NCI-H446 (cell line): Measurements from ENCODE around the gene LGALS9.
A peak's percentile ranks its signal among the peaks of the same experiment; 100 is the strongest.

Experiments used
- DNase-seq, 2 experiments: peaks; one replicate each; lab custom pipeline; 2025; lab: John Stamatoyannopoulos, UW

LGALS9 gene

DNA sequence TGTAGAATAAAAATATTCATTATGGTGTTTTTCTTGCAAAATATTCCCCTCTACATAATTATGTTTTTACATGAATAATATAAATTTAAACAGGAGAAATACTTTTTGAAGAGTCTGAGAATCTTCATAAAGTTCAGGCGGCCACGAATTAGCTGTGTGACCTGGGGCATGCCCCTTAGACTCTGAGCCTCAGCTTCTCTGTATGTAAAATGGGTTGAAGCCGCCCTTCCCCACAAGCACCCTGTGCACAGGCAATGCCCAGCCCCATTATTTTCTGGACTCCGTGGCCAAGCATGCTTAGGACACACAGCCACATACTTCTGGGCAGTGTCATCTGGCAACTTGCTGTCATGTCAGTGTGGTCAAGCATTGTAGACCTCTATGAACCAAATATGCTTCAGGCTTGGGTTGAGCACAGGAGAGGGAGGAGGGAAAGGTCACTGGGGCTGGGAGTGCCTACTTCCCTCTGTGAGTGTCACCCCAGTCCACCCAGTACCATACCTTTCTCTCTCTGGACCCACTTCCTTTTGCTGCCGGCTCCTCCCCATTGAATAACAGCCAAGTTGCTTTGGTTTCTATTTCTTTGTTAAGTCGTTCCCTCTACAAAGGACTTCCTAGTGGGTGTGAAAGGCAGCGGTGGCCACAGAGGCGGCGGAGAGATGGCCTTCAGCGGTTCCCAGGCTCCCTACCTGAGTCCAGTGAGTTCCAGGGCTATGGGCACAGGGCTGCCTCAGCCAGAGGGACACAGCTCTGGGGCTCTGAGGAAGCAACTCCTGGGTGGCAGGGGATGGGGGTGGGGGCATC is at the start of gene LGALS9:
TSS of gene LGALS9 (plus strand) at position 582 of the 804 bp plus-strand sequence. CDS start at position 660, 78 bp downstream.
- DNase-seq, result no peak

DNA sequence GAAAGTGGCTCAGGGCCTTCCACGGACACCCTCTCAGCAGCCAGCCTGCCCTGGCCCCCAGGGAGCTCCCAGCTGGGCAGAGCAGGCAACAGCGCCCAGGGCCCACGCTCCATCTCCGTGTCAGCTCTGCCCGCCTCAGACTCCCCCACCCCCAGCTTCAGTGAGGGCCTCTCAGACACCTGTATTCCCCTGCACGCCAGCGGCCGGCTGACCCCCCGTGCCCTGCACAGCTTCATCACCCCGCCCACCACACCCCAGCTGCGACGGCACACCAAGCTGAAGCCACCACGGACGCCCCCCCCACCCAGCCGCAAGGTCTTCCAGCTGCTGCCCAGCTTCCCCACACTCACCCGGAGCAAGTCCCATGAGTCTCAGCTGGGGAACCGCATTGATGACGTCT is 48.3 kb upstream of the LGALS9 start:
- no peak for DNase-seq

DNA sequence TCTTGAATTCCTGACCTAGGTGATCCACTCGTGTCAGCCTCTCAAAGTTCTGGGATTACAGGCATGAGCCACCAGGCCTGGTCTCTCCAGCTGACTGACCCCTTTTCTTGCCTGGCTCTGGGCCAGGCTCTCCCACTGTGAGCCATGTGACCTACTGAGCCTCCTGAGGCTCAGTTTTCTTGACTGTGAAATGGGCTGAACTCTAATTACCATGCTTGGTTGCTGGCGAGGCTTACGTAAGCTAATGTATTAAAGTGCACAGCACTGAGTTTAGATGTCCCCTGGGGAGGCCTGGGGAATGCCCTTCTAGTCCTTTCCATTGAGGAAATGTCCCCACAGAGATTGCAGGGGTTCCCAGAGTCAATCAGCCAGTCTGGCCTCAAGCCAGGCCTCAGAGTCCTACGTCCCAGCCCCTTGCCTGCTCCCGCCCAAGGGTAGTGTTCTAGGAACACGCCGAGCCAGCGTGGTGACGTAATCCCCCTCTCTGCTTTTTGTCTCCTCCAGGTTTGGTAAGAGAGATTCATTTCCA is 45.8 kb upstream of the LGALS9 start:
- DNase-seq, result no peak

DNA sequence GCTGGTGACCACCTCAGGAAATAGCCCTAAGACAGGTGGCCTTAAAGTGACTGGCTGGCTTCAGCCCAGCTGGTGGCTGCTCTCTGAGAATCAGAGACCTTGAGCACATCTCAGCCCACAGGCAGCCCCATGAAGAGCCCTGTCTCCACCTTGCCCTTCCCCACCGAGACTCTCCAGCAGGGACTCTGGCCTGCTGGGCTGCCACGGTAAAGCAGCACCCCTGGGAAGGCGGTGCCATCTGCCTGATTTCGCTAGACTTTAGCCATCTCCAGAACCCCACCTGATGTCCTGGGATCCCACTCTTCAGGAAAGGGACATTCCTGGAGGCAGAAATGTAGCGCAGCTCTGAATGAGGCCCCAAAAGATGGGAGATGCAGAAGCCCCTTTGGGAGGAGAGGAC is 45.2 kb upstream of the LGALS9 start:
- DNase-seq, result no peak

DNA sequence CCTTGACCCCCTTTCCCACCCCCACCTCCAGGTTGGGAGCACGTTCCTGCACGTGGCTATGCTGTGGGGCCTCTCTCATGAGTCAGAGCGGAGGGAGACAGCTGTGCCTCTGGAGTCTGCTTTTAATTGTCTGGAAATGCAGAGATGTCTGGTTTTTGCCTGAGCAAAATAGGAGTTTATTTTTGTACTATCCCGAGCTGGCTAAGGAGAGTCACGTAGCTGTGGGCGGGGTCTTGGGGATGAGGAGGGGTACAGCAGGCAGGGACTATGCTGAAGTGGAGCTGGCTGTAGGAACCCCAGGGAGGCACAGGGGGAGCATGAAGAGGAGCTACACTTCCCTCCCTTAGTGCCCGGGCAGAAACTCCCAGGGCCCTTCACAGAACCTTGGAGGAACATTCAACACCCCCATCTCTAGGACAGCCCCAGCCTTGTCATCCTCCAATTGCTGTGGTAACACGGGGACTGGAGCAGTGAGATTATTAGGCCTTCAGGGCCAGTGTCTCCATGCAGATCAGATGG is 44.7 kb upstream of the LGALS9 start:
- DNase-seq, result no peak

DNA sequence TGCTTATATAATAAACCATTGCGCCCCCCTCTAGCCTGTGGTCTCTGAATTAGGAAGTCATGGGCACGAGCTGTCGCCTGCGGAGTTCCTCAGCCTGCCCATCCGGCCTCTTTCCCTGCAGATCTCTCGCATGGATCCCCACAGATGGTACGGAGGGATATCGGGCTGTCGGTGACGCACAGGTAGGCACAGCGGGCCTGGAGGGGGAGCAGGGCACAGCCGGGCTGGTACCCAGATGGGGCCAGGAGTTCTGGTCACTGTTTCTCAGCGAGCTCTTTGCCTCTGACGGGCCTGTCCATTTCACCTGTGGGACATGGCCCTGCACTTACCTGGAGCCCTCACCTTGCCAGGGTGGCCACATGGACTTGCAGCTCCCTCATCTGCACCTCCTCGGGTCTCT is 42.6 kb upstream of the LGALS9 start:
- no peak for DNase-seq

DNA sequence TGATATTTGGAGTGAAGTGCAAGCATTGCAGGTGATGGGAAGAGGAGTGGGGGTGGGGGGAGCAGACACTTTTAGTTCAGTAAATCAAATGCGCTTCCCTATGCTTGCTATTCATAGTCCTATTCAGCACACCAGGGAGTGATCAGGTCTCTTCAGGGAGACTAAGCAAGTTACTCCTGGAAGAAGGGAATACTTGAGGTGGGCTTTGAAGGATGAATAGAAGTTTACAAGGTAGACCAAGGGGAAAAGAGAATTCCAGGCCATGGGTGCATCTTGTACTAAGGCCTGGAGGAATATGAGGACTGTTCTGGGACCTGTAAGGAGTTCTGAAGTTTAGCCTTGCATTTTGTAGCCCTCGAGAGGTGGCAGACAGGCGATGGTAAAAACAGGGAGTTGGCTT is 40.1 kb upstream of the LGALS9 start:
- DNase-seq, result no peak

DNA sequence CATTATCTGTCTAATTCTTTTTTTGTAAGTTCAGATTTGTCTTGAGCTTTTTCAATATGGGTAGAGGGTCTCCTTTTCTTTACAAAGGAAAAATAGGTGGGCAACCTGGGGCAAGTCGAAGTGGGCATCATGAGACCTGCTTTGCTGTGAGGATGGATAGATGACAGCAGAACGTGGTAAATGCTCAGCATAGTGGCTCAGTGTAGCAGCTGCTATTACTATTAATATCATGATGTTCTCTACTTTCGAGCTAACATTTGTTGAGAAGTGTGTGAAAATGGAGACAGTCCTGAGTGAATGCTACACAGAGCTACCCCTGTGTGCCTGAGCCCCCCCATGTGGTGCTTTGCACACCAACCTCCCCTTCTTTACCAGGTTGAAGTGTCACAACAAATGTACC is 39.0 kb upstream of the LGALS9 start:
- DNase-seq, result no peak

DNA sequence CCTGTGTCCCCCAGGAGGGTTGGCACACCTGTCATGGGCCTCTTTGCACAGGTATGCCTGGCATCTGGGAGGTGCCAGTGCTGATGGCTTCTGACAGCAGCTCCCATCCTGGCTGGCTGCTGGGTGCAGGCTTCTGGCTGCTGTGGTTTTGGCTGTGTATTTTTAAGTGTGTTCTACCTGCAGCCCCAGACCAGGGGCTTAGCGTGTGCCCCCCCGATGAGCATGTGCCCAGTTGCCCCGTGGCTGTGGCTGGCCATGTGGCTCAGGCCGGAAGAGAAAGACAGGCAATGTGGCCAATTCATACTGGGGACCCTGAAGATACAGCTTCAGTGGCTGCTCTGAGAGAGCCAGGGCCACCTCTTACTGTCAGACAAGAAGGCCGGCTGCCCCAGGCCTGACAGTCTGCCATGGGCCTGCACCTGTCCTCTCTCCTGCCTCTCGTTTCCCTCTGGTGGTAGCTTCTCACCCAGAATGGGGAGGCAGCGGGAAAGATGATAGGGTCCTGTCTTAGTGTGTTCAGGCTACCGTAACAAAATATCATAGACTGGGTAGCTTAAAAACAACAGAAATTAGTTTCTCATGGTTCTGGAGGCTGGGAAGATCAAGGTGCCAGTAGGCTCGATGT is 37.6 kb upstream of the LGALS9 start:
- no peak for DNase-seq

DNA sequence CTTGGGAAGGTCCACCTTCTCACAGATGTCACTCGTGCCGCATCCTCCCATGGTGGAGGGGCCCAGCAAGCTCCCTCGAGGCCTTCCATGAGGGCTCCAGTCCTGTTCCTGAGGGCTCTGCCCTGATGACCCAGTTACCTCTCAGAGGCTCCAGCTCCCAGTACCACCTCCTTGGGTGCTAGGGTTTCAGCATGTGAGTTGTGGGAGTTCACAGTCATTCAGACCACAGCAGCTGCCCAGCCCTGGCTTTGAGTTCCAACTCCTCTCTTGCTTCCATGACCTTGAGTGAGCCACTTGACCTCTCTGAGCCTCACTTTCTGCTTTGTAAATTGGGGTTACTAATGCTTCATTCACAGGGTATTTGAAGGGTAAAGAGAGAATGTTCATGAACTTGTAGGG is 37.1 kb upstream of the LGALS9 start:
- DNase-seq, result no peak

DNA sequence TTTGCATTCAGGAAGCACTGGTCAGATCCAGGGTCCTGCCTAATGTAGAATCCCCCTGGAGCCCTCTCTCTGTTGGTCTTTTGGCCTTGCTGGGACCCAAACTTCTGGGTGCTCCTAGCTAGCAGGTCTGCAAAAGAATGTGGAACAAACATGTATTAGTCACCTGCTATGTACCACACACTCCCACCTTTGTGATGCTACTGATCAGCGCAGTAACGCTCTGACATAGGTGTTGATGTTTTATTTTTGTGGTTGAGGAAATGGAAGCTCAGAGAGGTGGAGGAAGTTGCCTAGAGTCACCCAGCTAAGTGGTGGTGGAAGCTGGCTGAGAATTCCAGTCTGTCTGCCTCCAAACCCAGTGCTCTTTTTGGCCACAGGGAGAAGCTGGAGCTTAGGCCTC is 35.8 kb upstream of the LGALS9 start:
- DNase-seq, result no peak

DNA sequence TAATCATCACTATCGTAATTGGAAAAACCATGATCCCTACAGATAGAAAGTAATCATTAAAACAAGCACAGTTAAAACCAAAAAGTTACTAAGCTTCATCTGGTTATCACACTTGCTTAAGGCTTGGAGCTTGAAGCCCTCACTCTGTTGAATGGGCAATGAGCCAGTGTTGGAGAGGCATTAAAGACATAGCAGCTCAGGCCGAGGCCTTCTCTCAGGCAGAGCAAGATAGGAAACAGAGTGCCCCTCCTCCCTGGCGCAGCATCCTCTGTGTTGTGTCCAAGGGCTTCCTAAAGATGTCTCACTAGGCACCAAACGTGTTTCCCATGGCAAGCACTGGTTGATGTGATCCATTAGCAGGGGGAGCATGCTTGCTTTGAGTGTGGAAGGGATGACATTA is 34.9 kb upstream of the LGALS9 start:
- no peak for DNase-seq

DNA sequence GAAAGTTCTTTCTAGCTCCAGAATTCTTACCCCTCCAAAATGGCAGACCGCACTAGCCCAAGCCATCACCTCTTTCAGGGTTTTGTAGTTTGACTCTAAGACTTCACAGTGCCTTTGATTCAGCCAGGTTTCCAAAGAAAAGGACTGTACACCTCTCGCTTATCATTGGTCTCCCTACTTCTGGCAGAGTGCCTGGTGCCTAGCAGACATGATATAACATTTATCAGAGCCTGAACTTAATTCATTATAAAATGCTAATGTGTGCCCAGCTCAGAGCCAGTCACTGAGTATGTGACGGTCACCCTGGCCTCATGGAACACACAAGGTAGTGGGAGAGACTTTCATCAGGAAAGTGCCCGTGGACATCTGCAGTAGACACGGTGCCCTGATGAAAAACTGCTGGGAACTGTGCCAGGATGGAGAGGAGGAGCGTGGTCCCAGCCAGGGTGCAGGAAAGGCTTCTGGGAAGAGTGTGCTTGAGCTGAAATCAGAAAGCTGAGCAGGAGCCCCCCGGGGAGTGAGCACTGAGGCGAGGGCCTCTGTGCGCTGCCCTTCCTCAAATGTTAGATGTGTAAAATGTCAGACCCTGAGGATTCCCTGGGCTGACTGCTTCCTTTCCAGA is 34.3 kb upstream of the LGALS9 start:
- no peak for DNase-seq

DNA sequence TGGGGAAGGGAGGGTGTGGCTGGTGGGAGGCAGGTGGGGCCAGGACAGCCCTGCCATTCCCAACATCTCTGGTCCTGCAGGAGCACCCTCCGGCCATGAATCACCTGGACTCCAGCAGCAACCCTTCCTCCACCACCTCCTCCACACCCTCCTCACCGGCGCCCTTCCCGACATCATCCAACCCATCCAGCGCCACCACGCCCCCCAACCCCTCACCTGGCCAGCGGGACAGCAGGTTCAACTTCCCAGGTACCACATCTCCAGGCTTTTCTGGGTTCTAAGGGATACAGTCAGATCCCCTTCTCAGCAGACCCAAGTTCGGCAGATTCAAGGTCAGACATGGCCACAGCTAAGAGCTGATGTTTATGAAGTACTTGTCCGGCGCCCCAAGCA is 33.8 kb upstream of the LGALS9 start:
- DNase-seq, result no peak

DNA sequence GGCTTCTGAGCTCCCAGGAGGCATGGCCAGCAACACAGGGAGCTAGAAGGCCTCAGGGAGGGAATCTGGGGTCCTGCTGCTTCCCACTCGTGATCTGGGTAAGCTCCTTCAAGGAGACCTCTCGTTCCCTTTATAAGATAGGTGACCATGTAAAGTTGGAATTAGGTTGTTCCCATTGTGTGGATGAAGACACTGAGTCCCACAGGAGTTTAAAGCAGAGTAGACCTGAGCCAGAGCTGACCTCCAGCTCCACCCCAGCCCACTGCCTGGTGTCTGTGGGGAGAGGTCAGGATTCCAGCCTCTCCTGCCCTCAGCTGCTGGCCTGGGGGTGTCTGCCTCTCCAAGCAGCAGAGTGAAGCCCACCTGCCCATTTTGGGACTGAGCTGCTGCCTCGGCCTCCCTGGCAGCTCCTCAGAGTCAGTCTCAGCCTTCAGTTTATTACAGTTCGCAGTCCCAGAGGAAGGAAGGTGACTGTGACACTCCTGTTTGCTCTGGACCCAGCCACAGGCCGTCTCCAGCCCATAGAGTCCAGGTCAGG is 33.1 kb upstream of the LGALS9 start:
- no peak for DNase-seq

DNA sequence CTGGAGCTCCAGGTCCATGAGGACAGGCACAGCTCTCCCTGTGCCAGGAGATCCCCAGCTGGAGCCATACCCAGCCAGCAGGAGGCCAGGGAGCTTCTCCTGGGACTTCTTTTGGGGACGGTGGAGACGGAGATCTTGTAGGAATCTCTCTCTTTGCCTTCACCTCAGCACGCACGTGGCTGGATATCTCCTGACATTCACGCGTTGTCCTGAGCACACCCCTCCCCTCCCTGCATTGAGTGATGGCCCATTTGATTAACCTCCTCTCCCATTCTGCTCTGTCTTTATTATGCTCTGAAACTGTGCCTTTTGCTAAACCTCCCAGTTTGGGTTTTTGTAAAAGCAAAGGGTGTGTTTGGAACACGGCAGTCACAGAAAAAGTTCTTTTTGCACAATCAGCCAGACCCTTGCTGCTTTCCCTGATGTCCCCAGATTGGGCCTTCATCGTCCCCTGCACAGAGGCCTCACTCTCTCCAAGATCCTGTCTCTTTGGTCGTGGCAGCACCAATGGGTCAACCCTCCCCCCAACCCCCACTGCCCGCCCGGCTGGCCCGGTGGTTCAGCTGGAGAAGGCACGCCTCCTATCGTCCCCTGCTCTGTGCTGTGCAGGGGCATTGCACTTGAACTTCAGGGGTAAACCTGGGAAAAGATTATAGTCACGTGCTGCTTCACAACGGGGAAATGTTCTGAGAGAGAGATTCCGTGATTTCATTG is 32.5 kb upstream of the LGALS9 start:
- DNase-seq, result no peak

DNA sequence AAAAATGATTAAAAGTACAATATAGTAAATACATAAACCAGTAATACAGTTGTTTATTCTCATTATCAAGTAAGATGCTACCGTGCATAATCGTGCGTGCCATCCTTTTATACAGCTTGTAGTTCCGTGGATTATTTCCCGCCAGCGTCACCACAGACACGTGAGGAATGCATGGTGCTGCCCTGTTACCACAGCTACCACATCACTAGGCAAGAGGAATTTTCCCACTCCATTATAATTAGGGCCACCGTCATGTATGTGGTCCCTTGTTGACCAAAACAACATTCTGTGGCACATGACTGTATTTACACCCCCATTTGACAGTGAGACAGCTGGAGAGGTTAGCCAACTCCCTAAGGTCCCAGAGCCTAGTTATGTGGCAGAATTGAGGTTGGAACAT is 30.5 kb upstream of the LGALS9 start:
- no peak for DNase-seq

DNA sequence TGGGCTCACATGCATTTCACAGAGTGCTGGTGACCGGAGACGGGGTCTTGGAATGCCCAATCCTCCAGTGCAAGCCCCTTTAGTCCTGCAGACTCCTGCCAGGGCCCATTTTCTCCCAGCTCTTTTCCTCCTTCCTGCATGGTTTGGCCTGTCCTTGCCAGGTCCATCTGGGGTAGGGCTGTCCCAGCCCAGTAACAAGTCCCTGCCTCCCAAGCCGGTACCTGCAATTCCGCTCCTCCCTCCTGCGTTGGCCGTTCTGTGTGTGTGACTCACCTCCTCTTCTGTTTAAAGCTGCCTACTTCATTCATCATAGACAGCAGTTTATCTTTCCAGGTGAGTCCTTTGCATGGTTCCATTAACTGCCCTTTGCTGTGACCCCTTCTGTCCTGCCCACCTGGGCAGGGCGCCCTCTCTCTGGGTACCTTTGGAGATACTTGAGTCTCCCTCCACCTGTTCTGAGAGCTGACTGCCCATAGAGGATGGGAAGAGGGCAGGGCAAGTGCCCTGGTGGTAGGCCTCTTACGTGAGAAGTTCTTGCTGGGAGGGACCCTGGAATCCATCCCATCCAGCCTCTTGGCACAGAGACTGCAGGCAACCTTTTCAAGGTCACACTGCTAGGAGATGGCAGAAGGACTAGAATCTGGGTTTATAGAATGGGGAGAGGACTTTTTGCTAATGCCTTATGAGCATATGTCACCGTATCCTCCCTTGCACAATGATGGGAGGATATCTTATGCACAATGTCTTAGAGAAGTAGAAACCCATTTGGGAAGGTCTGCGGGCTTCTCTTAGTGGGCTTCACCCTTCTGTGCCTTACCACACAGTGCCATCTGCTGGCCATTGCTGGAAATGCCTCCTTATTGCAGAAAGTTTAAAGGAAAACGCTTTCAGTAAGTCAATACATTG is 29.7 kb upstream of the LGALS9 start:
- peak in 1 of 2 experiments; percentile 61 for DNase-seq

DNA sequence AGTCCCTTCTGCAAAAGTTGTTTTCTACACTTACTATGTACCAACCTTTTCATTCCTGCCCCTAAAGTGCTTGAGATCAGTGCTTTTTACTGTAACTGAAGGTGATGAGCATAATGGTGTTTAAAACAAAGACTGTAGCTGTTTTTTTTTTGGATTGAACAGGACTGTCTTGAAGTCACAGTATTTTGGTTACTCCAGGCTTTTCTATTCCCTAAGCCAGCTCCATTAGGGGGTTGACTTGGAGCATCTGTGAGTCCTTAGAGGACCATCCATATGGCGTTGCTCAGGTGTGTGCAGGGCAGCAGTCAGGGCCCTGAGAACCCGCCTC is 29.0 kb upstream of the LGALS9 start:
- DNase-seq, result no peak

DNA sequence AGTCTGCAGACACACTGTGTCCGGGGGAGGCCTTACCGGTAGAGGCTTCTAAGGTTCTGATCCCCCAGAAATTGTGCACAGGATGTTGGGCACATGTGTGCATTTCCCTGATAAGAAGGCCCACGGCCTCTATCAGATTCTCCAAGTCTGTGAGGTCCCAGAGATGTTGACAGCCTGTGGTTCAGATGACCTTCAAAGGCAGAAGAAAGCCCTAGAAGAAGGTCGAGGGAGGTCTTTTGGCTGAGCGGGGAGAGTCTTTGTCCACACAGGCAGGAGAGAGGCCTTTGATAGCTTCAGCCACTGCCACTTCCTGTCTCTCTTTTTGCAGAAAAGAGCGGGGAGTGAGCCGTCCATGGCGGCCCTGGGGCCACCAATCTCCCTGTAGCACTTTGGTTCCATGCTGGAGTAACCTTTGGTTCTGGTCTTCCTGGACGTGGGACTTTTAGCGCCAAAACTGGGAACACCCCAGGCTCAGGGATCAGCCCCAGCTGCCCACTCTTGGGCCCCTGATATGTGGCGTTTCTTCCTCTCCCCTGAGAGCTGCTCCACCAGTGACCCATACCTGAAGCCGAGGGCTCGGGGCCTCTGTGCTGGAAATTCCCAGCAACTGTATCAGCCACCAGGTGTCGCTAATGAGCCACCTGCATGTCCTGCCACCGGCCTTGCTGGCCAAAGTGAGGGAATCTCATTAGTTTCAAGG is 28.1 kb upstream of the LGALS9 start:
- DNase-seq, result peak in 1 of 2 experiments; percentile 57
